Measurements from ENCODE around the gene RILPL2.
"Not testable (repeated sequence)": the region's sequence is repeated elsewhere in the genome, so short reads cannot be mapped to it uniquely, and the experiment has no call there.

The RILPL2 gene

DNA sequence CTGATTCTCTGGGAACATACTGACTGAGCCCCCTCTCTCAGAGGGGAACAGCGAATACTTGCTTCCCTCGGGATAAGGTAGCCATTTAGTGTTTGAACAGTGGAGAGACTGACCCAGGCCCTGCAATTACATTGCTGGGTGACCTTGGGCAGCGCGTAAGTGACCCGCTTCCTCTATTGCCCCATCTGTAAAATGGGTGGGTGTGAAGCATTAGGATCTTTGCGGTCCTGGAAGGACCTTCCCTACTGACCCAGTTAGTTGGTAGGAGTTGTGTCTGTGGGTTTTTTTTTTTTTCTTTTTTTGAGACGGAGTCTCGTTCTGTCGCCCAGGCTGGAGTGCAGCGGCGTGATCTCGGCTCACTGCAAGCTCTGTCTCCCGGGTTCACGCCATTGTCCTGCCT is 53.8 kb downstream of the RILPL2 start:
- no peak for DNase-seq (ENCODE audit: low spot score)

DNA sequence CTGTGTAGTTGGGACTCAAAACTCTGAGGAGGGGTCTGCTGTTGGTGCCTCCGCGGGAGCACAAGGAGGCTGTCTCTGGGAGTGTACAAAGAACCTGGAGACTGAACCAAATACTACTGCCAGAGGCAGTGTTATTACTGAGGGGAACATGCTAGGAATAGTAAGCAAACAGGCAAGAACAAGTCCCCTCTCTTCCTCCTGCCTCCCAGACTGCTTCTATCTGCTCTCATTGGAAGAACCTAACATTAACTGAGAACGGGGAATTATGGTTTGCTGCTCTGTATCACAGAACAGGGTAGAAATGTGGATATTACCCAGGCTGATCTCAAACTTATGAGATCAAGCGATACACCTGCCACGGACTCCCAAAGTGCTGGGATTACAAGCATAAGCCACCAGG is 57.1 kb downstream of the RILPL2 start:
- no peak for DNase-seq (ENCODE audit: low spot score)

DNA sequence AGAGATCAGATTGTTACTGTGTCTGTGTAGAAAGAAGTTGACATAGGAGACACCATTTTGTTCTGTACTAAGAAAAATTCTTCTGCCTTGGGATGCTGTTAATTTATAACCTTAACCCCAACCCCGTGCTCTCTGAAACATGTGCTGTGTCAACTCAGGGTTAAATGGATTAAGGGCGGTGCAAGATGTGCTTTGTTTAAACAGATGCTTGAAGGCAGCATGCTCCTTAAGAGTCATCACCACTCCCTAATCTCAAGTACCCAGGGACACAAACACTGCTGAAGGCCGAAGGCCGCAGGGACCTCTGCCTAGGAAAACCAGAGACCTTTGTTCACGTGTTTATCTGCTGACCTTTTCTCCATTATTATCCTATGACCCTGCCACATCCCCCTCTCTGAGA is 64.1 kb downstream of the RILPL2 start:
- not testable (repeated sequence) for DNase-seq (ENCODE audit: low spot score)

DNA sequence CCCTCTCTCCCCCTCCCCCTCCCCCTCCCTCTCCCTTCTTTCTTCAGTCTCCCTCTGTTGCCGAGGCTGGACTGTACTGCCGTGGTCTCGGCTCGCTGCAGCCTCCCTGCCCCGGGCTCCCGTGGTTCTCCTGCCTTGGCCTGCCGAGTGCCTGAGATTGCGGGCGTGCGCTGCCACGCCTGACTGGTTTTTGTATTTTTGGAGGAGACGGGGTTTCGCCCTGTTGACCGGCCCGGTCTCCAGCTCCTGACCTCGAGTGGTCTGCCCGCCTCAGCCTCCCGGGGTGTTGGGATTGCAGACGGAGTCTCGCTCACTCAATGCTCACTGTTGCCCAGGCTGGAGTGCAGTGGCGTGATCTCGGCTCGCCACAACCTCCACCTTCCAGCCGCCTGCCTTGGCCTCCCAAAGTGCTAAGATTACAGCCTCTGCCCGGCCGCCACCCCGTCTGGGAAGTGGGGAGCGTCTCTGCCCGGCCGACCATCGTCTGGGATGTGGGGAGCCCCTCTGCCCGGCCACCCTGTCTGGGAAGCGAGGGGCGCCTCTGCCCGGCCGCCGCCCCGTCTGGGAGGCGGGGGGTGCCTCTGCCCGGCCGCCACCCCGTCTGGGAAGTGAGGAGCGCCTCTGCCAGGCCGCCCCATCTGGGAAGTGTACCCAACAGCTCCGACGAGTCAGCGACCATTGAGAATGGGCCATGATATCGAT is 64.7 kb downstream of the RILPL2 start:
- DNase-seq (ENCODE audit: low spot score): not testable (repeated sequence)

DNA sequence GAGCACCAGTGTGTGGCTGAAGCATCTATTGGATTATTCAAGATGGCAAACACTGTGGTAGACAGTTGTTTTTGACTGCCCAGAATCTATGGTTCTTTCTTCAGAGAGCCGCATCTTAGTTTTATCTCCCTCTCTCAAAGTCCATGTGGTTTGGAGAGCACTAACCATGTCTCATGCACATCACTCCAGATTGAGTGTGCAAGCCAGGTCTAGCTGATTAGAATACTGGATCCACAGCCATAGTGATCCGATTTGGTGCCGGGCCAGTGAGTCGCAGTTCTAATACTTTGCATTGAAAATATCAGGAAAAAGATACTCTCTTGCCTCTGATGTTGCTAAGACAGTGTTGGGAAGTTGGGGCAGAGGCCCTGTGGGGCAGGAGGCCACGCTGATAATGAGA is 67.3 kb downstream of the RILPL2 start:
- DNase-seq (ENCODE audit: low spot score): no peak

DNA sequence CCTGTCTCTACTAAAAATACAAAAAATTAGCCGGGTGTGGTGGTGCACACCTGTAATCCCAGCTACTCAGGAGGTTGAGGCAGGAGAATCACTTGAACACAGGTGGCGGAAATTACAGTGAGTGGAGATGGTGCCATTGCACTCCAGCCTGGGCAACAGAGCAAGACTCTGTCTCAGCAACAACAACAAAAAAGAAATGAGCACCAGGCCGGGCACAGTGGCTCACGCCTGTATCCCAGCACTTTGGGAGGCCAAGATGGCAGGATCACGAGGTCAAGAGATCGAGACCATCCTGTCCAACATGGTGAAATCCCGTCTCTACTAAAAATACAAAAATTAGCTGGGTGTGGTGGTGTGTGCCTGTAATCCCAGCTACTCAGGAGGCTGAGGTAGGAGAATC is 68.1 kb downstream of the RILPL2 start:
- not testable (repeated sequence) for DNase-seq (ENCODE audit: low spot score)

DNA sequence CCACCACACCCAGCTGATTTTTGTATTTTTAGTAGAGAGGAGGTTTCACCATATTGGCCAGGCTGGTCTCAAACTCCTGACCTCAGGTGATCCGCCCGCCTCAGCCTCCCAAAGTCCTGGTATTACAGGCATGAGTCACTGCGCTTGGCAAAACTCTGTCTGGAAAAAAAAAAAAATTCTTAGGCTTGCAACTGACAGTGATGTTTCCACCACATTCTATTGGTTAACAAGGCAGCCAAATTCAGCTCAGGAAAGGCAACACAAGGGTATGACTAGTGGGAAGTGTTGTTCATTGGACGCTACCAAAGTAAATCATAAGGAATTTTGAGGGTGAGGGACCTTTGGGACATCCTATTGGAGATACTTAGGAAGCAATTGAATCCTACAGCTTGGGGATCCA is 69.0 kb downstream of the RILPL2 start:
- DNase-seq (ENCODE audit: low spot score): no peak
